Neural progenitor cell (in vitro differentiated cells): ENCODE measurements around the gene IGFLR1.

Source experiments
- CTCF ChIP-seq: fragments of 200-600 bp; sonication (generic); IDR thresholded peaks from 2 replicates; pipeline ENCODE4 v1.5.1; 2017; ENCODE audit warnings: antibody characterized with exemption, mild to moderate bottlenecking
- EZH2 ChIP-seq: fragments of 200-600 bp; sonication (generic); IDR thresholded peaks from 2 replicates; pipeline ENCODE4 v1.6.1; 2017; ENCODE audit warnings: antibody characterized with exemption, mild to moderate bottlenecking, moderate library complexity
- EZH2phosphoT487 ChIP-seq: fragments of 200-600 bp; sonication (generic); IDR thresholded peaks from 2 replicates; pipeline ENCODE4 v1.6.1; 2017; ENCODE audit warnings: antibody characterized with exemption

GRCh38 chr19:35703343-35703742 is 38.9 kb downstream of the IGFLR1 start:
- no peak for TF ChIP-seq CTCF
- TF ChIP-seq EZH2, result no peak
- TF ChIP-seq EZH2phosphoT487, result no peak
